Naive thymus-derived CD8-positive, alpha-beta T cell (primary cell): ENCODE data around the gene KLHL42. TPM values are rescaled to one million over a fixed set of nuclear protein-coding genes. Genes with fewer than 3 reads are reported as not detected.
"Not testable (repeated sequence)": the region's sequence is repeated elsewhere in the genome, so short reads cannot be mapped to it uniquely, and the experiment has no call there.

Experiments used
- ATAC-seq, 2 donors: fragments of 150-1000 bp; cut with Tn5 transposase in 1 of 2; sonication (Bioruptor Pico), chemical (Tn5 transposase) in 1 of 2; 1 replicate in 1 of 2; 2 replicates in 1 of 2; pipeline ENCODE4 v1.10.0; 2021; ENCODE audit warnings: mild to moderate bottlenecking in 2 of 2, moderate library complexity in 2 of 2
- POLR2A ChIA-PET: fragments of 350-600 bp; sonication (Branson Sonifier 250); formaldehyde crosslinking; loops from one replicate; lab custom pipeline; 2021; ENCODE audit warnings: antibody characterized with exemption; lab: Charles Lee
- DNase-seq, 10 donors: peaks; one replicate each; pipeline versions ENCODE4 v3.0.0 to v3.0.0-alpha.2; 2020 to 2022
- H3K27ac Mint-ChIP-seq, 10 donors: one replicate each; pipeline ENCODE4 v1.8.0; 2020 to 2022; ENCODE audit warnings: mild to moderate bottlenecking in 10 of 10, mixed read lengths in 10 of 10, moderate library complexity in 4 of 10, inconsistent platforms in 1 of 10
- H3K27me3 Mint-ChIP-seq, 5 donors: one replicate each; pipeline ENCODE4 v1.8.0; 2021 to 2022; ENCODE audit warnings: mixed read lengths in 5 of 5
- H3K36me3 Mint-ChIP-seq, 3 donors: one replicate each; pipeline ENCODE4 v1.8.0; 2020 to 2022; ENCODE audit warnings: mixed read lengths in 3 of 3, mild to moderate bottlenecking in 2 of 3, inconsistent platforms in 1 of 3
- H3K4me1 Mint-ChIP-seq, 4 donors: one replicate each; pipeline ENCODE4 v1.8.0; 2021 to 2022; ENCODE audit warnings: mixed read lengths in 4 of 4
- H3K4me3 Mint-ChIP-seq, 10 donors: one replicate each; pipeline ENCODE4 v1.8.0; 2020 to 2022; ENCODE audit warnings: mild to moderate bottlenecking in 10 of 10, mixed read lengths in 10 of 10, moderate library complexity in 6 of 10, inconsistent platforms in 1 of 10
- H3K9me3 Mint-ChIP-seq, 9 donors: one replicate each; pipeline ENCODE4 v1.8.0; 2020 to 2022; ENCODE audit warnings: mixed read lengths in 9 of 9, mild to moderate bottlenecking in 3 of 9, inconsistent platforms in 1 of 9, moderate library complexity in 1 of 9
- polyA plus RNA-seq, 3 donors: library from polyadenylated mRNA; unstranded; fragments of 300-500 nt; fragmentation: Illumina TruSeq; gene quantifications; one replicate each; pipeline ENCODE4 v1.2.3, GENCODE V29; 2021
- total RNA-seq, 8 experiments: library from RNA in 2 of 8; stranded (reverse) in 2 of 8; gene quantifications; one replicate each; pipeline ENCODE4 v1.2.3 and lab custom pipeline; 2021 to 2026

The KLHL42 gene
- total and polyA plus RNA-seq, 5 experiments from 2014 or later: 8.5 to 25.7 (median 11.3) TPM

- DNase-seq, H3K27ac Mint-ChIP-seq, H3K4me1 Mint-ChIP-seq, POLR2A ChIA-PET, H3K4me3 Mint-ChIP-seq, ATAC-seq: not testable (repeated sequence)
- H3K36me3 Mint-ChIP-seq: peaks cover 0 to 15% (median 2%) of the 10 kb centered on the region in 3 donors
- peaks cover 4 to 20% (median 12%) of the 10 kb centered on the region in 5 donors for H3K27me3 Mint-ChIP-seq
- peaks cover 4 to 32% (median 13%) of the 10 kb centered on the region in 9 donors for H3K9me3 Mint-ChIP-seq
Observed at GRCh38 chr12:27845706-27846105, 65.7 kb downstream of the KLHL42 start.

- Mint-ChIP-seq H3K36me3 (peaks cover 0 to 15% (median 2%) of the 10 kb centered on the region in 3 donors), H3K9me3 (peaks cover 4 to 32% (median 13%) of the 10 kb centered on the region in 9 donors), H3K27me3 (peaks cover 6 to 23% (median 12%) of the 10 kb centered on the region in 5 donors)
- H3K4me1 Mint-ChIP-seq, POLR2A ChIA-PET, H3K27ac Mint-ChIP-seq, DNase-seq, ATAC-seq, H3K4me3 Mint-ChIP-seq: not testable (repeated sequence)
Observed at GRCh38 chr12:27847293-27847692, 67.3 kb downstream of the KLHL42 start.

DNA sequence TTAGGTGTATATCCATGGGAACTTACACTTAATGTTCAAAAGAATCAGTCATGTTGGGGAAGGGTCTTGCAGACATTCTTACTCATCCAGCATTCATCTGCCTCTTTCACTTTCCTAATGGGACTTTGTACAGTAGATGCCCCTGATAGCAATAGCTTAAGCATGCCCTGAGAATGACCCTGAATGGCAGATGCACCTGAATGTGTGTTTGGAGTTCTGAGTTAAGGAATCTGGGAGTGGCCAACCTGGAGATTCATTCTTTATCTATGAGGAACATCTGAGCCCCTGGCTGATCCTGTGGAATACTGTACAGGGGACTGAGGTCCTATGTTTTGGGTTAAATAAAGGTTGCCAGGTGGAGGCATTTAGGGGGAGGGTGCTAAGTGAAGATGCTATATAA lies 71.3 kb downstream of the KLHL42 start:
- ATAC-seq: no peak
- Mint-ChIP-seq H3K4me3 (no peak overlapping the region), H3K4me1 (no peaks in the 10 kb centered on the region), H3K27me3 (peaks cover 6 to 30% (median 8%) of the 10 kb centered on the region in 5 donors), H3K36me3 (peaks cover 0 to 20% (median 2%) of the 10 kb centered on the region in 3 donors), H3K9me3 (peaks cover 4 to 32% (median 13%) of the 10 kb centered on the region in 9 donors), H3K27ac (no peak overlapping the region)
- DNase-seq: no peak
- POLR2A ChIA-PET: no interaction called here

GRCh38 chr12:27852117-27852516 lies 72.1 kb downstream of the KLHL42 start:
- Mint-ChIP-seq H3K36me3 (peaks cover 0 to 20% (median 2%) of the 10 kb centered on the region in 3 donors), H3K4me1 (no peaks in the 10 kb centered on the region), H3K9me3 (peaks cover 4 to 31% (median 13%) of the 10 kb centered on the region in 9 donors), H3K27me3 (peaks cover 6 to 27% (median 11%) of the 10 kb centered on the region in 5 donors), H3K4me3 (no peak overlapping the region), H3K27ac (no peak overlapping the region)
- DNase-seq (no peak), ATAC-seq (no peak)
- POLR2A ChIA-PET: no interaction called here

Other genes starting within 250 kb of the KLHL42 start
- gene REP15, start 83.8 kb upstream of the KLHL42 start, total RNA-seq: not detected
- gene REP15, start 83.8 kb upstream of the KLHL42 start, polyA plus RNA-seq: not detected
- 10 to 100 TPM; 26.6 to 27.3 TPM for gene MRPS35, start 69.4 kb upstream of the KLHL42 start, total RNA-seq
- 10 to 100 TPM; 57.7 to 74.4 (median 65.9) TPM for gene MRPS35, start 69.4 kb upstream of the KLHL42 start, polyA plus RNA-seq
- gene MANSC4, start within 50 bp of the KLHL42 start, total RNA-seq: not detected
- gene MANSC4, start within 50 bp of the KLHL42 start, polyA plus RNA-seq: not detected
- gene PTHLH, start 192.5 kb downstream of the KLHL42 start, total RNA-seq: not detected
- not detected for gene PTHLH, start 192.5 kb downstream of the KLHL42 start, polyA plus RNA-seq